Transverse colon (tissue), 4 donors: ENCODE results near the gene ZNF263. TPM values are rescaled to one million over a fixed set of nuclear protein-coding genes. Genes with fewer than 3 reads are reported as not detected.

Source experiments
- DNase-seq: peaks from one replicate; pipeline ENCODE4 v3.0.0-alpha.2; 2019
- H3K27ac ChIP-seq, 4 donors: fragments of 200-600 bp; sonication (generic); 2 replicates each; pipeline ENCODE4 v1.5.1; 2016 to 2018; ENCODE audit warnings: inconsistent platforms in 4 of 4
- H3K27me3 ChIP-seq: fragments of 200-600 bp; sonication (generic); 2 replicates; pipeline ENCODE4 v1.5.1; 2017; ENCODE audit warnings: inconsistent platforms
- H3K36me3 ChIP-seq, 4 donors: fragments of 200-600 bp; sonication (generic); 2 replicates each; pipeline ENCODE4 v1.5.1; 2017 to 2019; ENCODE audit warnings: inconsistent platforms in 4 of 4
- H3K4me1 ChIP-seq, 4 donors: fragments of 200-600 bp; sonication (generic); 2 replicates each; pipeline ENCODE4 v1.5.1; 2017 to 2020; ENCODE audit warnings: inconsistent platforms in 4 of 4
- H3K4me3 ChIP-seq, 4 donors: fragments of 200-600 bp; sonication (generic); 1 replicate in 1 of 4; 2 replicates in 3 of 4; pipeline versions ENCODE4 v1.5.1 to v1.6.1; 2017 to 2019; ENCODE audit warnings: inconsistent platforms in 4 of 4
- H3K9me3 ChIP-seq, 2 donors: fragments of 200-600 bp; sonication (generic); 2 replicates each; pipeline ENCODE4 v1.5.1; 2017 to 2019; ENCODE audit warnings: inconsistent platforms in 2 of 2
- CTCF ChIP-seq, 5 experiments: fragments of 200-600 bp in 3 of 5; fragments of 450-650 bp in 2 of 5; sonication (generic) in 3 of 5; IDR thresholded peaks; 1 replicate in 2 of 5; 2 replicates in 3 of 5; pipeline ENCODE4 v1.5.1; 2016 to 2017; ENCODE audit warnings: antibody characterized with exemption in 5 of 5, inconsistent platforms in 3 of 5, mild to moderate bottlenecking in 2 of 5, moderate library complexity in 1 of 5
- EP300 ChIP-seq: sonication (generic); formaldehyde crosslinking; IDR thresholded peaks from one replicate; pipeline ENCODE4 v1.6.1; 2017; ENCODE audit warnings: antibody characterized with exemption, low read depth
- POLR2A ChIP-seq: fragments of 450-650 bp; IDR thresholded peaks from one replicate; pipeline ENCODE4 v1.6.1; 2016; ENCODE audit warnings: antibody characterized with exemption, mild to moderate bottlenecking, moderate library complexity
- POLR2AphosphoS5 ChIP-seq, 3 donors: sonication (generic); formaldehyde crosslinking; IDR thresholded peaks; one replicate each; pipeline ENCODE4 v1.6.1; 2016; ENCODE audit warnings: antibody characterized with exemption in 3 of 3
- WGBS, 2 donors: methylation state at CpG; one replicate each; pipeline ENCODE4 v1.1.5; 2018; ENCODE audit warnings: low coverage in 1 of 2; 5-methylcytosine and 5-hydroxymethylcytosine counted together
- in situ Hi-C, 4 donors: fragments of 200-750 bp; cut with MboI; loops; one replicate each; pipeline versions ENCODE4 v1.15.0 to v1.15.1; 2017; ENCODE audit warnings: low sequenced_read_pairs in 3 of 4, low pct_ligation_motif_present in 1 of 4, low pct_unique_long_range_greater_than_20kb in 1 of 4
- intact Hi-C: fragments of 100-400 bp; cut with DNase I; formaldehyde crosslinking; loops from one replicate; pipeline ENCODE4 v1.15.1; 2023; ENCODE audit warnings: low total_unique reads
- total RNA-seq, 4 donors: library from RNA; depleted of rRNA; stranded (reverse); fragments of >200 nt; gene quantifications; one replicate each; pipeline ENCODE4 v1.1.0, GENCODE V29; 2016

The ZNF263 gene
- total RNA-seq, 4 donors from 2014 or later, result 4.6 to 46.0 (median 36.8) TPM

GRCh38 chr16:3292604-3293003, 9.3 kb downstream of the ZNF263 start:
- 95 to 100% methylated on average over 1 to 3 of the region's 3 CpGs for WGBS, 2 donors
- Histone ChIP-seq H3K4me3 (no peak overlapping the region), H3K9me3 (peaks cover 67 to 99% of the 10 kb centered on the region in 2 donors), H3K4me1 (no peaks in the 10 kb centered on the region), H3K27me3 (no peaks in the 10 kb centered on the region), H3K27ac (no peak overlapping the region), H3K36me3 (peaks cover 0 to 68% (median 28%) of the 10 kb centered on the region in 4 donors)
- intact Hi-C loops (loop anchor here (5.0 kb wide), 1 partner anchor 165 kb away; no protein-coding TSS in a partner anchor), in situ Hi-C loops (loop anchor here in 1 of 4 donors (10.0 kb wide), 1 partner anchor 112 kb away; the partner anchor contains the start of genes ZNF174 and ZSCAN32)
- TF ChIP-seq POLR2AphosphoS5 (IDR thresholded peaks at IDR 0.05) (no peak), EP300 (no peak), POLR2A (no peak), CTCF (IDR thresholded peaks at IDR 0.05) (no peak)
- no peak for DNase-seq

DNA sequence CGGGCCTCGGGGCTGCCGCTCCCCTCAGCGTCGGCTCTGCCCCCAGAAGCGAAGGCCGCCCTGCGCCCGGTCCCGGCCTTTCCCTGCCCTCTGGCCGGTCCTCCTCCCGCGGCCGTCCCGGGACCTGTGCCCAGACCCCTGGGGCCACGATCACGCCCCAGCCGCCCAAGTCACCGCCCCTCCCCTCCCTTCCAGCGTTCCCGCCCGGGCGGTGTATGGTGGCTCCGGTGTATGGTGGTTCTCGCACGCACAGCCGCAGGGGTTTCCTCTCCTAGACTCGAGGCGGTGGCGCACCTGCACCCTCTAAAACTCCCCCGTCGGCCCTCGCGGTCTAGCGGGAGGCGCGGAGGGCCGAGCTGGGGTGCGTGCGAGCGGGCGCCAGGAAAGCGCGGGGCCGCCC, 11.9 kb downstream of the ZNF263 start:
- in situ Hi-C loops, result loop anchor here in 1 of 4 donors (10.0 kb wide), 1 partner anchor 110 kb away; the partner anchor contains the start of genes ZNF174 and ZSCAN32
- Histone ChIP-seq H3K36me3 (peaks cover 0 to 51% (median 18%) of the 10 kb centered on the region in 4 donors), H3K27ac (no peak overlapping the region), H3K4me1 (no peaks in the 10 kb centered on the region), H3K27me3 (no peaks in the 10 kb centered on the region), H3K4me3 (no peak overlapping the region), H3K9me3 (peaks cover 55 to 93% of the 10 kb centered on the region in 2 donors)
- no peak for DNase-seq
- TF ChIP-seq EP300 (no peak), POLR2A (no peak), CTCF (IDR thresholded peaks at IDR 0.05) (no peak), POLR2AphosphoS5 (IDR thresholded peaks at IDR 0.05) (no peak)
- intact Hi-C loops, result no loop called here
- 79% methylated on average over 43 of the region's 45 CpGs; no CpG with 5 or more reads in 1 of the 2 donors for WGBS, 2 donors

GRCh38 chr16:3295783-3296182, 12.5 kb downstream of the ZNF263 start:
- Histone ChIP-seq H3K4me1 (no peaks in the 10 kb centered on the region), H3K36me3 (peaks cover 0 to 50% (median 18%) of the 10 kb centered on the region in 4 donors), H3K9me3 (peaks cover 53 to 93% of the 10 kb centered on the region in 2 donors), H3K4me3 (no peak overlapping the region), H3K27ac (no peak overlapping the region), H3K27me3 (no peaks in the 10 kb centered on the region)
- TF ChIP-seq POLR2AphosphoS5 (IDR thresholded peaks at IDR 0.05), result no peak
- TF ChIP-seq CTCF (IDR thresholded peaks at IDR 0.05), result no peak
- TF ChIP-seq POLR2A, result no peak
- TF ChIP-seq EP300, result no peak
- WGBS, 2 donors, result 88 to 94% methylated on average over 6 to 13 of the region's 13 CpGs
- DNase-seq, result no peak
- intact Hi-C loops, result no loop called here
- in situ Hi-C loops, result loop anchor here in 1 of 4 donors (10.0 kb wide), 1 partner anchor 109 kb away; the partner anchor contains the start of genes ZNF174 and ZSCAN32

- DNase-seq, result no peak
- WGBS, 2 donors, result 80 to 81% methylated on average over 4 of the region's 4 CpGs
- Histone ChIP-seq H3K27me3 (no peaks in the 10 kb centered on the region), H3K4me3 (peak overlapping the region in 3 of 4 donors; percentile 55 to 81 (median 60)), H3K36me3 (peaks cover 0 to 50% (median 15%) of the 10 kb centered on the region in 4 donors), H3K27ac (peak overlapping the region in 3 of 4 donors; percentile 84 to 93 (median 89)), H3K4me1 (peaks cover 0 to 25% (median 3%) of the 10 kb centered on the region in 4 donors), H3K9me3 (peaks cover 57 to 76% of the 10 kb centered on the region in 2 donors)
- TF ChIP-seq EP300, result no peak
- no peak for TF ChIP-seq CTCF (IDR thresholded peaks at IDR 0.05)
- TF ChIP-seq POLR2AphosphoS5 (IDR thresholded peaks at IDR 0.05), result no peak
- no peak for TF ChIP-seq POLR2A
- intact Hi-C loops, result no loop called here
- in situ Hi-C loops, result loop anchor here in 1 of 4 donors (25.0 kb wide), 1 partner anchor 108 kb away; the partner anchor contains the start of genes ZNF174 and ZSCAN32
Measured at GRCh38 chr16:3304370-3304769, 21.1 kb downstream of the ZNF263 start.
